Transverse colon (tissue), 4 donors: ENCODE measurements around the gene ALKBH7. TPM values are rescaled to one million over a fixed set of nuclear protein-coding genes. Genes with fewer than 3 reads are reported as not detected.

Source experiments
- DNase-seq: peaks from one replicate; pipeline ENCODE4 v3.0.0-alpha.2; 2019
- H3K27ac ChIP-seq, 4 donors: fragments of 200-600 bp; sonication (generic); 2 replicates each; pipeline ENCODE4 v1.5.1; 2016 to 2018; ENCODE audit warnings: inconsistent platforms in 4 of 4
- H3K27me3 ChIP-seq: fragments of 200-600 bp; sonication (generic); 2 replicates; pipeline ENCODE4 v1.5.1; 2017; ENCODE audit warnings: inconsistent platforms
- H3K36me3 ChIP-seq, 4 donors: fragments of 200-600 bp; sonication (generic); 2 replicates each; pipeline ENCODE4 v1.5.1; 2017 to 2019; ENCODE audit warnings: inconsistent platforms in 4 of 4
- H3K4me1 ChIP-seq, 4 donors: fragments of 200-600 bp; sonication (generic); 2 replicates each; pipeline ENCODE4 v1.5.1; 2017 to 2020; ENCODE audit warnings: inconsistent platforms in 4 of 4
- H3K4me3 ChIP-seq, 4 donors: fragments of 200-600 bp; sonication (generic); 1 replicate in 1 of 4; 2 replicates in 3 of 4; pipeline versions ENCODE4 v1.5.1 to v1.6.1; 2017 to 2019; ENCODE audit warnings: inconsistent platforms in 4 of 4
- H3K9me3 ChIP-seq, 2 donors: fragments of 200-600 bp; sonication (generic); 2 replicates each; pipeline ENCODE4 v1.5.1; 2017 to 2019; ENCODE audit warnings: inconsistent platforms in 2 of 2
- CTCF ChIP-seq, 5 experiments: fragments of 200-600 bp in 3 of 5; fragments of 450-650 bp in 2 of 5; sonication (generic) in 3 of 5; IDR thresholded peaks; 1 replicate in 2 of 5; 2 replicates in 3 of 5; pipeline ENCODE4 v1.5.1; 2016 to 2017; ENCODE audit warnings: antibody characterized with exemption in 5 of 5, inconsistent platforms in 3 of 5, mild to moderate bottlenecking in 2 of 5, moderate library complexity in 1 of 5
- EP300 ChIP-seq: sonication (generic); formaldehyde crosslinking; IDR thresholded peaks from one replicate; pipeline ENCODE4 v1.6.1; 2017; ENCODE audit warnings: antibody characterized with exemption, low read depth
- POLR2A ChIP-seq: fragments of 450-650 bp; IDR thresholded peaks from one replicate; pipeline ENCODE4 v1.6.1; 2016; ENCODE audit warnings: antibody characterized with exemption, mild to moderate bottlenecking, moderate library complexity
- POLR2AphosphoS5 ChIP-seq, 3 donors: sonication (generic); formaldehyde crosslinking; IDR thresholded peaks; one replicate each; pipeline ENCODE4 v1.6.1; 2016; ENCODE audit warnings: antibody characterized with exemption in 3 of 3
- WGBS, 2 donors: methylation state at CpG; one replicate each; pipeline ENCODE4 v1.1.5; 2018; ENCODE audit warnings: low coverage in 1 of 2; 5-methylcytosine and 5-hydroxymethylcytosine counted together
- in situ Hi-C, 4 donors: fragments of 200-750 bp; cut with MboI; loops; one replicate each; pipeline versions ENCODE4 v1.15.0 to v1.15.1; 2017; ENCODE audit warnings: low sequenced_read_pairs in 3 of 4, low pct_ligation_motif_present in 1 of 4, low pct_unique_long_range_greater_than_20kb in 1 of 4
- intact Hi-C: fragments of 100-400 bp; cut with DNase I; formaldehyde crosslinking; loops from one replicate; pipeline ENCODE4 v1.15.1; 2023; ENCODE audit warnings: low total_unique reads
- total RNA-seq, 4 donors: library from RNA; depleted of rRNA; stranded (reverse); fragments of >200 nt; gene quantifications; one replicate each; pipeline ENCODE4 v1.1.0, GENCODE V29; 2016

The ALKBH7 gene
- total RNA-seq, result 100 to 1,000 TPM; 135 to 188 (median 158) TPM

- no peak for TF ChIP-seq EP300
- peak in 1 of 5 experiments; percentile 13 for TF ChIP-seq CTCF (IDR thresholded peaks at IDR 0.05)
- TF ChIP-seq POLR2AphosphoS5 (IDR thresholded peaks at IDR 0.05), result peak; percentile 49 to 80 (median 71)
- TF ChIP-seq POLR2A, result peak; percentile 82
- H3K36me3 ChIP-seq, result peaks cover 0 to 12% (median 4%) of the 10 kb centered on the region in 4 donors
- in situ Hi-C loops, result no loop called here
- H3K4me1 ChIP-seq, result peaks cover 5 to 15% (median 9%) of the 10 kb centered on the region in 4 donors
- H3K4me3 ChIP-seq, result peak within 1 kb of the TSS; percentile 63 to 93 (median 74)
- H3K27me3 ChIP-seq, result no peaks in the 10 kb centered on the region
- H3K9me3 ChIP-seq, result no peaks in the 10 kb centered on the region
- DNase-seq, result peak; percentile 99
- peak within 1 kb of the TSS; percentile 92 to 100 (median 98) for H3K27ac ChIP-seq
- intact Hi-C loops, result no loop called here
- WGBS, 2 donors, result 0% methylated on average over 4 to 20 of the region's 47 CpGs
Measured at GRCh38 chr19:6372594-6373095, at the start of gene ALKBH7. ALKBH7 (plus strand) TSS chr19:6372794; CDS start chr19:6372821, 27 bp downstream.

- Histone ChIP-seq H3K9me3 (no peaks in the 10 kb centered on the region), H3K27me3 (peaks cover 11% of the 10 kb centered on the region), H3K27ac (no peak overlapping the region), H3K4me3 (no peak overlapping the region), H3K4me1 (no peaks in the 10 kb centered on the region), H3K36me3 (no peaks in the 10 kb centered on the region)
- intact Hi-C loops, result no loop called here
- in situ Hi-C loops, result loop anchor here in 2 of 4 donors (25.0 kb wide), 2 partner anchors 187 to 287 kb away; partner anchors contain the start of gene ACSBG2 (in 1 of the 2)
- TF ChIP-seq CTCF (IDR thresholded peaks at IDR 0.05) (no peak), POLR2A (no peak), POLR2AphosphoS5 (IDR thresholded peaks at IDR 0.05) (no peak), EP300 (no peak)
- WGBS, 2 donors, result 59% methylated on average over 4 of the region's 4 CpGs; no CpG with 5 or more reads in 1 of the 2 donors
- no peak for DNase-seq
Measured at GRCh38 chr19:6324757-6325156, 47.8 kb upstream of the ALKBH7 start.

- Histone ChIP-seq H3K4me3 (no peak overlapping the region), H3K36me3 (no peaks in the 10 kb centered on the region), H3K4me1 (no peaks in the 10 kb centered on the region), H3K27me3 (peaks cover 11% of the 10 kb centered on the region), H3K9me3 (no peaks in the 10 kb centered on the region), H3K27ac (no peak overlapping the region)
- in situ Hi-C loops, result no loop called here
- no peak for DNase-seq
- intact Hi-C loops, result no loop called here
- TF ChIP-seq POLR2AphosphoS5 (IDR thresholded peaks at IDR 0.05), result no peak
- no peak for TF ChIP-seq POLR2A
- TF ChIP-seq CTCF (IDR thresholded peaks at IDR 0.05), result no peak
- TF ChIP-seq EP300, result no peak
- WGBS, 2 donors, result 67% methylated on average over 4 of the region's 4 CpGs; no CpG with 5 or more reads in 1 of the 2 donors
Measured at GRCh38 chr19:6325614-6326013, 47.0 kb upstream of the ALKBH7 start.

GRCh38 chr19:6326815-6327214 is 45.8 kb upstream of the ALKBH7 start:
- DNase-seq, result no peak
- Histone ChIP-seq H3K9me3 (no peaks in the 10 kb centered on the region), H3K36me3 (no peaks in the 10 kb centered on the region), H3K27ac (no peak overlapping the region), H3K27me3 (peaks cover 10% of the 10 kb centered on the region), H3K4me3 (no peak overlapping the region), H3K4me1 (no peaks in the 10 kb centered on the region)
- TF ChIP-seq EP300 (no peak), POLR2A (no peak), POLR2AphosphoS5 (IDR thresholded peaks at IDR 0.05) (no peak), CTCF (IDR thresholded peaks at IDR 0.05) (no peak)
- intact Hi-C loops (no loop called here), in situ Hi-C loops (no loop called here)
- 83 to 88% methylated on average over 4 to 5 of the region's 5 CpGs for WGBS, 2 donors
